ENCODE measurements around the gene PRPF39.
"Not testable (repeated sequence)": the region's sequence is repeated elsewhere in the genome, so short reads cannot be mapped to it uniquely, and the experiment has no call there.

- not testable (repeated sequence) for TF ChIP-seq EZH2 (IDR thresholded peaks at IDR 0.05; ENCODE audit: insufficient read depth, poor library complexity, severe bottlenecking); EZH2phosphoT487 (IDR thresholded peaks at IDR 0.05; ENCODE audit: insufficient read depth, low read depth)
Measured at GRCh38 chr14:45142083-45142482, 58.2 kb downstream of the PRPF39 start.
